GM18505 (cell line): ENCODE results near the gene LCE1A.

Source experiments
- ATAC-seq: cut with Tn5 transposase; IDR thresholded peaks from one replicate; pipeline ENCODE4 v1.9.1; 2021; ENCODE audit not compliant: unreplicated experiment
- POLR2A ChIP-seq: IDR thresholded peaks from 4 replicates; pipeline ENCODE4 v1.6.1; 2011; ENCODE audit warnings: borderline replicate concordance; ENCODE audit not compliant: insufficient read depth, insufficient read length; ENCODE audit errors: extremely low read depth

The LCE1A gene

DNA sequence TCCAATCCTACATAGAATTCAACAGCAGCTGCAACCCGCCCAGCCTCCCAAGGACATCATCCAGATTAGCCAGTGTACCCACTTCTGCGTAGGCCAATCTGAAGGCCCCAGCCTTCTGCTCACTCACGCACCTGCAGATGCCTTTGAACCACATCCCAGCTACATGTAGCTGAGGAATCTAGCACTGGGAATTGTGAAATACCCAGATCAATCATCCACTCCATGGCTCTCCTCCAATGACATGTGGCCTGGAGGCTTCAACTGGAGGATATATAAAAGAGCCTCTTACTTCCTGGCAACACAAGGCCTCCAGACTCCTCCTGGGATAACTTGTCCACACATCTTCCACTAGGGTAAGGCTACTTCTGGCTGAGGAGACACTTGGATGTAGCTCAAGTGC lies 15.3 kb downstream of the LCE1A start, which contains the start of gene LCE6A:
Gene LCE6A (plus strand): TSS at position 301 of the 400 bp plus-strand sequence. CDS start 665 bp downstream, outside the sequence.
- no peak for ATAC-seq
- no peak for TF ChIP-seq POLR2A

DNA sequence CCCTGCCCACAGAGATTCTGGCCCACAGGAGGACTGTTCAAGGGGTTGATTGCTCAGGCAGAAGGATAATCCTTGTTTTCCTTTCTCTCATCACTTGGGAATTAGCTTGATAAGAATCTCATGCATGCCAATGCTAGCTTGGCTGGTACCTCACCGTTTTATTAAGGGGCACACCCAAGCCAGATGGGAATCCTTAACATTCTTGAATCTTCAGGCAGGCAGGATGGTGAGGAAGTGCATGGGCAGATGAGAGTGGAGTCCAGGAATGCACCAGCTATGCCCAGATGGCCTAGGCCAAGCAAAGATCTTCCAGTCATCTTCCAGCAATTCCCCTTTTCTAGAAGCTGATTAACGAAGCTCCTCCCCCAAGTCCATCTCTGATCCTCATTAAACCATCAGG lies 28.4 kb downstream of the LCE1A start:
- ATAC-seq: no peak
- no peak for TF ChIP-seq POLR2A

GRCh38 chr1:152858062-152858461 lies 30.8 kb downstream of the LCE1A start:
- TF ChIP-seq POLR2A: no peak
- no peak for ATAC-seq

DNA sequence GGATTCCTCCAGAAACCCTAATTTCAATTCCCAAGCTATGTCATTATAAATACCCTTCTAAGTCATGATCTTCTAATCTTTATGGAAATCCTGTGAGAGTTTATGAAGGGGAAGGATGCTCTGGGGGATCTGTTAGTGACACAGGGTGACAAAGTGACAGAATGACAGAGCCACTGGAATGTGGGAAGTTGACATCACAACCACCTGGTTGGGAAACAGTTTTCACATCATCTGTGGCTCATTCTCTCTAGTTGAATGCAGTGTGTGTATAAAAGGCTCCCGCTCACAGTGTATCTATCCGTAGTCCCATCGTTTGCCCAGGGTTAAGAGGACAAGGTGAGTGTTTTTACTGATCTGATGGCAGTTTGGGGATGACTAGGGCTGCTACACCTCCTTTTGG lies 32.4 kb downstream of the LCE1A start, which contains the start of gene LCE7A:
Gene LCE7A (plus strand): TSS at position 301 of the 400 bp plus-strand sequence. CDS start 702 bp downstream, outside the sequence.
- ATAC-seq: no peak
- no peak for TF ChIP-seq POLR2A

DNA sequence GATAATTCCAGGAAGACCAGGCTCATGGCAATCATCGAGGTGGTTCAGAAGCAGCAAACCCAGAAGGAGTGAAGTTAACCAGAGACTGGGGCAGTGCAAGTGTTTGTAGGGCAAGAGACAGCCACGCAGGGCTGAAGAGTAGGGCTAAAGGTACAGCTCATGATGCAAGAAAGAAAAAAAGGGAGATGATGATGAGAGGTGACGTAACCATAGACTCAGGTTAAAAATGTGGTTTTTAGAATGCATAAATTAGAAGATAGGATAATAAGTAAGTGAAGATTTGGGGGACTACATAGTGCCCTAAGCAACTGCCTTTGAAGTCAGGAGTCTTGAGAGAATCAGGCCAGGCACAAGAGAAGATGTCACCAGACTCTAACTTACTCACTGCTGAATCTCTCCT lies 32.9 kb downstream of the LCE1A start:
- no peak for ATAC-seq
- no peak for TF ChIP-seq POLR2A

DNA sequence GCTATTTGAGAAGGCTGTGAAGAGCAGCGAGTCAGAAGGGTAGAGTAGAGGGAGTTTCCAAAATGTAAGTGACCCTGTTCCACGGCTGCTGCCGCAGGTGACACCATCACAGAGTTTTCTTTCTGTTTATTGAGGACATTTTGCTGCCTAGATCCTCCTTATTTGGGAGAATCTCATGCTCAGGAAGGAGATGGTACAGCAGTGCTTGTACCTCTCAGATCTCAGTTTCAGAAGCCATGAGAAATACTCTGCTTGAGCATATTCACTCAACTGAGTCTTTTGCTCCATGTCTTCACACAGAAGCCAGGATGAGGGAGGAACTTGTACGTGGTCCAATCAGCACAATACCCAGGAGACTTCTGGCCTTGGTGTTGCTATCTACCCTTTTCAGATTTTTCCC lies 34.1 kb downstream of the LCE1A start:
- ATAC-seq: no peak
- TF ChIP-seq POLR2A: no peak

GRCh38 chr1:152864443-152864842 lies 37.2 kb downstream of the LCE1A start:
- no peak for ATAC-seq
- no peak for TF ChIP-seq POLR2A

GRCh38 chr1:152866321-152866720 lies 39.0 kb downstream of the LCE1A start:
- TF ChIP-seq POLR2A: no peak
- no peak for ATAC-seq

DNA sequence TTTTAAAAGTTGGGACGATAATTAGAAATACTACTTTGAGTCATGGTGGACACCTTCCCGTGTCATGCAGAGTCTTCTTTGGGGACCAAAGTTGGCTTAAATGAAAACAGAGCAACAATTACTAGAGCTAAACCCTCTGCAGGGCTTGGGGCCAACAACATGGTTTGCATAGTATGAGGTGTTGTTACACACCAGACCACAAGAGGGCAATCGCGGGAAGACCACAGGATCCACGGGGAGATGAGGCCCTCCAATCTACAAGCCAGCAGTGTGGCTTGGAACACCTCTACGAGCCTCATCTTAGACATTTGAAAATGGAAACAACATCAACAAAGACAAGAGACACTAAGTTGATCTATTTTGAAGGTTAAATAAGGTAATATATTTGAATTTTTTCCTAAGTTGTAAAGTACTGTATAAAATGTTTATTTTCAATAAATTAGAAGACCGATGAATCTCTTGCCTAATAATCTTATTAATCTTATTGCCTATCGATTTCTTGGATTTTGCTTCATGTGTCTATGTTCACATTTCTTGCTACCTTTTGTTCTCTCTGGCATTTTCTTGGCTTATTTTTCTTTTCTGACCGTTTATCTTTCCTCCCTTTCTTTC lies 42.6 kb downstream of the LCE1A start:
- no peak for ATAC-seq

DNA sequence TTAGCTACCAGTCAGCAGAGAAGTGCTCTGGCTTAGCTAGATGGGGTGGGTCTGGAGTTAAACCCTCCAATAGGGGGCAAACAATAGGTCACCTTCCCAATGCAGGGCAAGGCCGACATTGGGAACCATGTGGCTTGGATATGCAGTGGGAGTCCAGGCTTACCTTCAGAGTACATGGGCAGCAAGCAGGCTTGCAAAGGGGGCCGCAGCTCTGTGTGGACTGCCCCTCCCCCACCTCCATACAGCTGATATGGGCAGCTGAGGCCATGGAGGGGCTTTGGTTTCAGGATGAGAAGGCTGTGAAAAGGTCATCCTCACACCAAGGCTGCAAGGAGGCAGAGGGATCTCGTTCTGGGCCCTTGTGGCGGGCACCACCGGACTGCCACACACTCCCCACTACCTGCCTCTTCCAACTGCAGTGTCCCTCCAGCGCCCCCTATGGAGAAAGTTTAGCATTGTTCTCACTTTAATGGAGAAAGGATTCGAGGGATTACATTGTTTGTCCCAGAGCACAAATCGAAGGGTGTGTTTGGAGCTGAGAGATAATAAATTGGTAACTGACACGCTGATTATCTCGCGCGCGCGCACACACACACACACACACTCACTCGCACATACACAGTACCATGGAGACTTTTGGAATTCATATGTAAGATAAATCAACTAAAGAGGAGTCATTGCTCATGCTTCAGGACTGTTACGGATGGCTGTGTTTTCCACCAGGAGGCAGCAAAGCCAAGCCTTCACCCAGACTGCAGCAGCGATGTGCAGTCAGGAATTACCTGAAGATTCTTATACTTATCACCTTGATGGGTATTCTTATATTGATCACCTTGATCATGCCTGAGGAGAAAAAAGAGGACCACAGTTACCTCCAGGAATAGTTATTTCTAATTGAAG lies 43.8 kb downstream of the LCE1A start:
- ATAC-seq: no peak
- TF ChIP-seq POLR2A: no peak

More for the DNA sequence above, 42.6 kb downstream of the LCE1A start:
- no peak for TF ChIP-seq POLR2A

- ATAC-seq: no peak
- TF ChIP-seq POLR2A: no peak
These were observed 44.5 kb downstream of the LCE1A start for GRCh38 chr1:152871731-152872126.

DNA sequence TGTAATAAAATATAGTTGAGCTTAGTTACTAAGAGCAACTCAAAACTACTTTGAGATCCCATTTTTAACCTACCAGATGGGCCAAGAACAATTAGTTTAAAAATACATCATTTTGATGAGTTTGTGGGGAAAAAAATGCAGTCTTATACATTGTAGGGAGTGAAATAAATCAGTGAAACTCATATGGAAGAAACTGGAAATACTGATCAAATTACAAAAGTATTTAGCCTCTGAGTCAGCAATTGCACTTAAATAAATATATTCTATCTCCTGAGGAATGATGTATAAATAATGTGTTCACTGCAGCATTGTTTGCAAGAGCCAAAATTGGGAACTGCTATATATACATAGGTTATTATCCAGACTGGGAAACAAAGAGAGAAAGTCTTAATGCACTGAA lies 46.2 kb downstream of the LCE1A start:
- no peak for TF ChIP-seq POLR2A

DNA sequence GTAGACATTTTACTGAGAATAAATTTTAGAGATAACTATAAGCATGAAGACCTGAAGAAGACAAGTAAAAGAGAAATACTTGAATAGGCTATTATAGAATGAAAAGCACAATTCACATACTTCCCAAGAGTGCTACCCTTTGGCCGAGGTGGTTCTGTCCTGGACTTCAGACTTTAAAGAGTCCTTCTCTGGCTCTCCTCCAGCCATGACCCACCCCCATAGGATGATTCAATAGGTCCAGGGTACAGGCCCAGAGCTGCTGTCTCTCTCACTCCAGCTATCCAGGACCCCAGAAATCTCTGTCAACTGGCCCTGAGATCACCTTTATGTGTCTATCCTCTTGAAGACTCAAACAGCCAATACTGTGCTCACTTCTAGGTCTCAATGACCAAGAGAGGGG lies 49.6 kb downstream of the LCE1A start:
- no peak for ATAC-seq

More for the DNA sequence above, 46.2 kb downstream of the LCE1A start:
- no peak for ATAC-seq

More for the DNA sequence above, 49.6 kb downstream of the LCE1A start:
- TF ChIP-seq POLR2A: no peak
